ENCODE results near the gene PYHIN1.

PYHIN1 gene

GRCh38 chr1:158931055-158931737, at the start of gene PYHIN1:
Gene PYHIN1 (plus strand): TSS chr1:158931552. CDS start chr1:158936911, 5,359 bp downstream.
- TF ChIP-seq POLR2A (IDR thresholded peaks at IDR 0.05; ENCODE audit: extremely low read depth, insufficient read length) (no peak), MYC (IDR thresholded peaks at IDR 0.05; ENCODE audit: low read depth, low read length) (no peak), MAX (IDR thresholded peaks at IDR 0.05; ENCODE audit: low read depth, low read length) (no peak), CTCF (IDR thresholded peaks at IDR 0.05; ENCODE audit: low read depth, low read length) (no peak)
- no peak within 1 kb of the TSS for H3K4me3 ChIP-seq (ENCODE audit: low read depth, low read length)
- peak; percentile 62 for DNase-seq (ENCODE audit: low read depth)

- DNase-seq (ENCODE audit: low read depth): no peak
- H3K4me3 ChIP-seq (ENCODE audit: low read depth, low read length): no peak overlapping the region
- TF ChIP-seq POLR2A (IDR thresholded peaks at IDR 0.05; ENCODE audit: extremely low read depth, insufficient read length): no peak
- TF ChIP-seq MYC (IDR thresholded peaks at IDR 0.05; ENCODE audit: low read depth, low read length): no peak
- no peak for TF ChIP-seq CTCF (IDR thresholded peaks at IDR 0.05; ENCODE audit: low read depth, low read length)
- TF ChIP-seq MAX (IDR thresholded peaks at IDR 0.05; ENCODE audit: low read depth, low read length): no peak
These were observed 37.7 kb upstream of the PYHIN1 start for GRCh38 chr1:158893654-158894053.

- no peak overlapping the region for H3K4me3 ChIP-seq (ENCODE audit: low read depth, low read length)
- no peak for DNase-seq (ENCODE audit: low read depth)
- no peak for TF ChIP-seq MYC (IDR thresholded peaks at IDR 0.05; ENCODE audit: low read depth, low read length)
- TF ChIP-seq MAX (IDR thresholded peaks at IDR 0.05; ENCODE audit: low read depth, low read length): no peak
- no peak for TF ChIP-seq CTCF (IDR thresholded peaks at IDR 0.05; ENCODE audit: low read depth, low read length)
- TF ChIP-seq POLR2A (IDR thresholded peaks at IDR 0.05; ENCODE audit: extremely low read depth, insufficient read length): no peak
These were observed 32.6 kb upstream of the PYHIN1 start for GRCh38 chr1:158898722-158899121.

- DNase-seq (ENCODE audit: low read depth): no peak
- no peak for TF ChIP-seq MAX (IDR thresholded peaks at IDR 0.05; ENCODE audit: low read depth, low read length)
- no peak for TF ChIP-seq MYC (IDR thresholded peaks at IDR 0.05; ENCODE audit: low read depth, low read length)
- TF ChIP-seq POLR2A (IDR thresholded peaks at IDR 0.05; ENCODE audit: extremely low read depth, insufficient read length): no peak
- TF ChIP-seq CTCF (IDR thresholded peaks at IDR 0.05; ENCODE audit: low read depth, low read length): no peak
- H3K4me3 ChIP-seq (ENCODE audit: low read depth, low read length): no peak overlapping the region
These were observed 29.7 kb upstream of the PYHIN1 start for GRCh38 chr1:158901623-158902022.

GRCh38 chr1:158916085-158916484, 15.3 kb upstream of the PYHIN1 start:
- DNase-seq (ENCODE audit: low read depth): no peak
- H3K4me3 ChIP-seq (ENCODE audit: low read depth, low read length): no peak overlapping the region
- no peak for TF ChIP-seq POLR2A (IDR thresholded peaks at IDR 0.05; ENCODE audit: extremely low read depth, insufficient read length)
- no peak for TF ChIP-seq MYC (IDR thresholded peaks at IDR 0.05; ENCODE audit: low read depth, low read length)
- no peak for TF ChIP-seq CTCF (IDR thresholded peaks at IDR 0.05; ENCODE audit: low read depth, low read length)
- no peak for TF ChIP-seq MAX (IDR thresholded peaks at IDR 0.05; ENCODE audit: low read depth, low read length)

Measured in NB4 (cell line).